Stimulated activated naive CD8-positive, alpha-beta T cell treated with anti-CD3 and anti-CD28 coated beads, Interleukin-15, Interleukin-2, amounts not matched to agents 100 ng/mL and 50 ng/mL, for 24 hours (primary cell): Measurements from ENCODE around the gene LPCAT2.
"Not testable (repeated sequence)": the region's sequence is repeated elsewhere in the genome, so short reads cannot be mapped to it uniquely, and the experiment has no call there.

Experiments
- H3K27ac Mint-ChIP-seq: one replicate; pipeline ENCODE4 v1.8.0; 2021; ENCODE audit warnings: mild to moderate bottlenecking, mixed read lengths
- H3K27me3 Mint-ChIP-seq: one replicate; pipeline ENCODE4 v1.8.0; 2021; ENCODE audit warnings: mixed read lengths
- H3K36me3 Mint-ChIP-seq: one replicate; pipeline ENCODE4 v1.8.0; 2021; ENCODE audit warnings: low read depth, mixed read lengths
- H3K4me1 Mint-ChIP-seq: one replicate; pipeline ENCODE4 v1.8.0; 2021; ENCODE audit warnings: low read depth, mixed read lengths
- H3K4me3 Mint-ChIP-seq: one replicate; pipeline ENCODE4 v1.8.0; 2021; ENCODE audit warnings: mild to moderate bottlenecking, mixed read lengths
- H3K9me3 Mint-ChIP-seq: one replicate; pipeline ENCODE4 v1.8.0; 2021; ENCODE audit warnings: mixed read lengths

The LPCAT2 gene

GRCh38 chr16:55615670-55616069 is 106.8 kb downstream of the LPCAT2 start:
- H3K4me3 Mint-ChIP-seq, H3K36me3 Mint-ChIP-seq: not testable (repeated sequence)

GRCh38 chr16:55621771-55622170 is 112.9 kb downstream of the LPCAT2 start:
- Mint-ChIP-seq H3K4me1 (no peaks in the 10 kb centered on the region), H3K9me3 (peaks cover 5% of the 10 kb centered on the region), H3K27ac (no peak overlapping the region), H3K36me3 (no peaks in the 10 kb centered on the region), H3K27me3 (no peaks in the 10 kb centered on the region), H3K4me3 (no peak overlapping the region)

More at GRCh38 chr16:55615670-55616069, 106.8 kb downstream of the LPCAT2 start:
- not testable (repeated sequence) for H3K4me1 Mint-ChIP-seq, H3K27ac Mint-ChIP-seq, H3K9me3 Mint-ChIP-seq
- H3K27me3 Mint-ChIP-seq = peaks cover 17% of the 10 kb centered on the region

GRCh38 chr16:55622272-55622671 is 113.4 kb downstream of the LPCAT2 start:
- Mint-ChIP-seq H3K9me3 (peaks cover 5% of the 10 kb centered on the region), H3K4me3 (no peak overlapping the region), H3K27me3 (peaks cover 5% of the 10 kb centered on the region), H3K36me3 (no peaks in the 10 kb centered on the region), H3K4me1 (no peaks in the 10 kb centered on the region), H3K27ac (no peak overlapping the region)

GRCh38 chr16:55622930-55623561 is 114.2 kb downstream of the LPCAT2 start:
- peaks cover 5% of the 10 kb centered on the region for H3K9me3 Mint-ChIP-seq
- no peak overlapping the region for H3K27ac Mint-ChIP-seq
- H3K4me1 Mint-ChIP-seq = no peaks in the 10 kb centered on the region
- no peak overlapping the region for H3K4me3 Mint-ChIP-seq
- H3K27me3 Mint-ChIP-seq = peaks cover 5% of the 10 kb centered on the region
- no peaks in the 10 kb centered on the region for H3K36me3 Mint-ChIP-seq

GRCh38 chr16:55623640-55624039 is 114.8 kb downstream of the LPCAT2 start:
- no peak overlapping the region for H3K4me3 Mint-ChIP-seq
- H3K27ac Mint-ChIP-seq = no peak overlapping the region
- no peaks in the 10 kb centered on the region for H3K4me1 Mint-ChIP-seq

GRCh38 chr16:55624696-55625095 is 115.8 kb downstream of the LPCAT2 start:
- Mint-ChIP-seq H3K27ac (no peak overlapping the region), H3K4me3 (no peak overlapping the region), H3K27me3 (peaks cover 5% of the 10 kb centered on the region), H3K9me3 (peaks cover 5% of the 10 kb centered on the region), H3K4me1 (no peaks in the 10 kb centered on the region), H3K36me3 (no peaks in the 10 kb centered on the region)

More at GRCh38 chr16:55623640-55624039, 114.8 kb downstream of the LPCAT2 start:
- H3K9me3 Mint-ChIP-seq = peaks cover 5% of the 10 kb centered on the region
- peaks cover 5% of the 10 kb centered on the region for H3K27me3 Mint-ChIP-seq
- H3K36me3 Mint-ChIP-seq = no peaks in the 10 kb centered on the region

GRCh38 chr16:55625843-55626242 is 117.0 kb downstream of the LPCAT2 start:
- H3K4me1 Mint-ChIP-seq = no peaks in the 10 kb centered on the region
- no peak overlapping the region for H3K27ac Mint-ChIP-seq
- H3K9me3 Mint-ChIP-seq = no peaks in the 10 kb centered on the region
- H3K27me3 Mint-ChIP-seq = peaks cover 5% of the 10 kb centered on the region
- H3K4me3 Mint-ChIP-seq = no peak overlapping the region
- no peaks in the 10 kb centered on the region for H3K36me3 Mint-ChIP-seq

GRCh38 chr16:55628306-55628968 is 119.6 kb downstream of the LPCAT2 start:
- H3K4me1 Mint-ChIP-seq = no peaks in the 10 kb centered on the region
- no peaks in the 10 kb centered on the region for H3K36me3 Mint-ChIP-seq
- H3K27me3 Mint-ChIP-seq = peaks cover 5% of the 10 kb centered on the region
- no peak overlapping the region for H3K4me3 Mint-ChIP-seq
- H3K9me3 Mint-ChIP-seq = peaks cover 5% of the 10 kb centered on the region
- no peak overlapping the region for H3K27ac Mint-ChIP-seq

- H3K36me3 Mint-ChIP-seq = no peaks in the 10 kb centered on the region
- H3K27ac Mint-ChIP-seq = no peak overlapping the region
- peaks cover 5% of the 10 kb centered on the region for H3K9me3 Mint-ChIP-seq
- H3K4me1 Mint-ChIP-seq = no peaks in the 10 kb centered on the region
- H3K27me3 Mint-ChIP-seq = peaks cover 5% of the 10 kb centered on the region
- no peak overlapping the region for H3K4me3 Mint-ChIP-seq
Observed at GRCh38 chr16:55630774-55631173, 121.9 kb downstream of the LPCAT2 start.

GRCh38 chr16:55632259-55632658 is 123.4 kb downstream of the LPCAT2 start:
- H3K27me3 Mint-ChIP-seq = peaks cover 5% of the 10 kb centered on the region
- H3K36me3 Mint-ChIP-seq = no peaks in the 10 kb centered on the region
- H3K9me3 Mint-ChIP-seq = peaks cover 5% of the 10 kb centered on the region
- no peaks in the 10 kb centered on the region for H3K4me1 Mint-ChIP-seq
- no peak overlapping the region for H3K4me3 Mint-ChIP-seq
- H3K27ac Mint-ChIP-seq = no peak overlapping the region

- Mint-ChIP-seq H3K9me3 (peaks cover 5% of the 10 kb centered on the region), H3K4me1 (no peaks in the 10 kb centered on the region), H3K36me3 (no peaks in the 10 kb centered on the region), H3K27ac (no peak overlapping the region), H3K4me3 (no peak overlapping the region), H3K27me3 (peaks cover 11% of the 10 kb centered on the region)
Observed at GRCh38 chr16:55634193-55634592, 125.3 kb downstream of the LPCAT2 start.
